NCI-H1417 (cell line): ENCODE measurements around the gene PSMC2.
A peak's percentile ranks its signal among the peaks of the same experiment; 100 is the strongest.

Experiments used
- DNase-seq, 3 experiments: peaks; one replicate each; lab custom pipeline; 2025; lab: John Stamatoyannopoulos, UW

Gene PSMC2

DNA sequence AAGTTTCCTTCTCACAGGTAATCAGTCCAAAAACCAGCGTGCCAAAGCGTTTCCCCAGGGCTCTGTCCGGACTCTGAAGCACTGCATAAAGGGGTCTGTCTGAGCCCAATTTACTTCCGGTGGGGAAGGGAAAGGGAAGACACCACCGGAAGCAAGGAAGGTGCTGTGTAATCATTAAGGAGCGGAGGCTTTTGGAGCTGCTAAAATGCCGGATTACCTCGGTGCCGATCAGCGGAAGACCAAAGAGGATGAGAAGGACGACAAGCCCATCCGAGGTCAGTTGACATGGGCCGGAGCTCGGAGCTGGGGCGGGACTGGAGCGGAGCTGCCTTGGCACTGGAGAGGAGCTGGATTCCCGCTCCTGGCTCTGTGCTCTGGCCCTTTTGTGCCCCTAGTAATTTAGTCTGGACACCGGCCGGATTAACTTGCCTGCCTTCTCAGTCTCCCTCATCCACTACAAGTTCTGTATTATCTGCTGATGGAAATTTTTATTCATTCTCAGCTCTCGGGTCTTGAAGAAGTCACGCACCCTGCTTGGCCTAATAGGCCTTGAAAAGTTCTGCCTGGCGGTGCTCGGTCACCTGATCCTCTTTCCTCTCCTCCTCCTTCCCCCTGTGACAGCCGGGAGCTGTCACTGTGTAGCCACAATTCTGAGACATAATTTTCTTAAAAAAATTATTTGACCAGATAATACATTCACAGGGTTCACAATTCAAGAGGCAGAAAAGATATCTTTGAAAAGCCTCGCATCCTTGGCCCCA lies at the start of gene PSMC2:
Gene PSMC2, plus strand, starts transcription at position 137 of the 761 bp plus-strand sequence. Its CDS starts 69 bp downstream, at position 206.
- peak; percentile 89 to 97 (median 92) for DNase-seq

GRCh38 chr7:103297837-103298179 lies 49.6 kb upstream of the PSMC2 start:
- no peak for DNase-seq

GRCh38 chr7:103299660-103300059 lies 47.8 kb upstream of the PSMC2 start:
- no peak for DNase-seq

GRCh38 chr7:103301441-103301840 lies 46.0 kb upstream of the PSMC2 start:
- no peak for DNase-seq

DNA sequence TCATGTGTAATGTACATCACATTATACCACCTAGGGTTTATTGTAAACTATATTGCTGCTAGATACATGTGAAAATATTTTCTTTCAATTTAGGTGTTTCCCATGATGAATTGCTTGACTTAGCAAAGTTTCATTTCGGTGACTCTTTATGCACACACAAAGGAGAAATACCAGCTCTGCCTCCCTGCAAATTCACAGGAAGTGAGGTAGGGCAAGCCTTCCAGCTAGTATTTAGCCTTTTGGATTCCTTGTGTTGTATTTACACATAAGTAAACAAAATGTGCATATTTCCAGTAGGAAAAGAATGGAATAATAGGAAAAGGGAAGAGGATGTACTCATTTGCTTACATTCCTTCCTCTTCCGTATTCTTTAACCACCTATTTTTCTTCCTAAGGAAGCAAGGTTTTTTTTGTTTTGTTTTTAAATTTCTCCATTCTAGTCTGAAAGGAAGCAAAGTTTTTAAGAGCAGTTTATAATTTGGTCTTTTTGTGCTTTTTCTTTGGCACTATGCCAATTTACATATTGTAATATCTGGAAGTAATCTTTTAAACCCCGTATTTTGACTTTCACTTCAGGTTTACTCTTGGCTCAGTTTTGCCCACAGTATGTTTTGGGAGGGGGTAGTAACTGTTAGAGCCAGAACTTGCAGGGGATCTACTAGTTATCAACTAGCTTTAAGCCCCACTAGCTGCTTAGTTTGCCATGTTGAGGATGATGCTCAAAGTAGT lies 39.8 kb upstream of the PSMC2 start:
- no peak for DNase-seq

- no peak for DNase-seq
Observed at GRCh38 chr7:103314852-103315251, 32.6 kb upstream of the PSMC2 start.

DNA sequence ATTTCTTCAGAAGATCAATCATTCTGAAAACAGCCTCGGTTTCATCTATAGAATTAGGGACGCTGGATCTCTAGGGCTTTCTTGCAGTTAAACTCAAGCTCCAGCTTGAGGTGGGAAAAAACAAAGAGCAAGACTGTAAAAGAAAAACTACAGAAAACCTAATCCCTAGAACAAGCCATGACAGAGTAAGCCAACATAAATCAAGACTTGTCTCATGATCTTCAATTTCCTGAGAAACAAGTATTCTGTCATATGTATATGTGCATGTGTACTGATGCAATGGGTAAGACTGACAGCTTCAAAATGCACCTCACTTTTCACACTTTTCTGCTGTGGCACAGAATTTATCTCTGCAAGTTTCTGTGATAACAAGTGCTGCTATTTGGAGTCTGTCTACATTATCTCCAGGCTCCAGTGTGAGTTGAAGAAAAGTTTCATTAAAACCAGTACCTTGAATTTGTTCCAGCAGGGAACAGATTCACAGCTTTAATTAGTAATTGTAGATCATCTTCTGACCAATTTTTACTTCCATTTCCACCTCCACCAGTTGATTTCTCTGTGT lies 31.0 kb upstream of the PSMC2 start:
- no peak for DNase-seq

- DNase-seq = no peak
Observed at GRCh38 chr7:103317009-103317408, 30.4 kb upstream of the PSMC2 start.

- DNase-seq = no peak
Observed at GRCh38 chr7:103325744-103326143, 21.7 kb upstream of the PSMC2 start.

DNA sequence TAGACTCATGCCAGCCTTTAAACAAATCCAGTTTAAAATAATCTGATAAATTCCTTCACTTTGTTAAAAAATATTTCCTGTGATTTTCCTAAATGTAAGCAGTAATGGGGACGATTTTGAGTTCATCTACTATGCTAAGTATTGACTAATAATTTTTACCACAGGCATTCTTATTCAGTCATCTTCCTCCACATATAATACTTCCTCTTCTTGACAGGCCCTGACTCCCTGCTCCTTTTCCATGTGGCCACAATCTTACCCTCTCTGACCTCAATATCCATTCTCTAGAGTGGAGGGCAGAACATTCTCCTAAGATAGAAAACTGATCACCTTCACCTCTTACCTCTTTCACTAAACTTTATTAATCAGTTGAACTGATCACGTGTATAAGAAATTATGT lies 10.7 kb upstream of the PSMC2 start:
- DNase-seq = no peak

GRCh38 chr7:103338864-103339263 lies 8.6 kb upstream of the PSMC2 start:
- no peak for DNase-seq

DNA sequence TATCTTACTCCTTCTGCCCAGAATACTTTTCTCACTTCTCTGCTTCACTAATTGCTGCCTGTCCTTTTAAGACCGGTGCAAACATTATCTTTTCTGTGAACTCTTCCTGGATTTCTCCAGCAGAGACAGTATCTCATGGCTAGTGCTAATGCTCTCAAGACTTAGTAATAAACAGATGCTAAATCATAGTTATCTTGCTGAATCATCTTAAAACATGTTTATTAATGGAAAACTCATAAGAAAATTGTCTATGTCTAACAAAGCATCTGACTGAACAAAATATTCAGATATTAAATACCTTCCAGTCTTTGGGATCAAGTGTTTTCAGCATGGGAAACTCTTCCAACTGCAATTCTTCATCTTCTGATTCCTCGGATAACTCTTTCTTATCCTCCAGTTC lies 6.0 kb upstream of the PSMC2 start:
- no peak for DNase-seq

- no peak for DNase-seq
Observed at GRCh38 chr7:103343332-103343731, 4.1 kb upstream of the PSMC2 start.

DNA sequence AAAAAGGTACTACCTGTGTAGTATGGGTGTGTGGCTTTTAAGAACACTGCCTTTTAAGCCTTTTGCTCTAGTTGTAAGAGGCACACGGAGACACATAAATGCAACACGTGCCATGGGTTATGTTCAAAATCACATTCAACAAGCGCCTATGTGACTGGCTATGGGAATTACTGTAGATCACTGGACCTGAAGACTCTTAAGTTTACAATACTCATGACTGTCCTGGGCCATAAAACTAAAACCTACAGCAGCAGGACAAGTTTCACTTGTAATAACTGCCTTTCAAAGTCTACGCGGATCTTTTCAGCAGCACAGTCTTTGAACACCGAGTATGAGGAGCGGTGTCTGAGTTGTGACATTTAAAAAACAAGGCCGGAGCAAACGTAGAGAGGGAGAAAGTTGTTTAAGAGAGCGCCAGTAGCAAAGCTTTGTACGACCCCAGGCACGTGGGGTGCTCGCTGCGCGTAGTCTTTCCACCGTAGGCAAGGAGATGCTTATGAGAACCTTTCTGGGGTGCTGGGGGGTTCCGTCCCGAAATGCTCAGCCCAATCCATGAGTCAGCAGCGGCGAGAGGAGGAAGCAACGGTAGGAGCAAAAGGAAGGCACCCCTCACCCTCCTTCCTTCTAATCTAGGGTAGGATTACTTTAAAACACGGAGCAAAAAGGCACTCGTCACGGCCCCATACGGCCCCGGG lies 3.5 kb upstream of the PSMC2 start:
- DNase-seq = peak in 2 of 3 experiments; percentile 50 to 76

DNA sequence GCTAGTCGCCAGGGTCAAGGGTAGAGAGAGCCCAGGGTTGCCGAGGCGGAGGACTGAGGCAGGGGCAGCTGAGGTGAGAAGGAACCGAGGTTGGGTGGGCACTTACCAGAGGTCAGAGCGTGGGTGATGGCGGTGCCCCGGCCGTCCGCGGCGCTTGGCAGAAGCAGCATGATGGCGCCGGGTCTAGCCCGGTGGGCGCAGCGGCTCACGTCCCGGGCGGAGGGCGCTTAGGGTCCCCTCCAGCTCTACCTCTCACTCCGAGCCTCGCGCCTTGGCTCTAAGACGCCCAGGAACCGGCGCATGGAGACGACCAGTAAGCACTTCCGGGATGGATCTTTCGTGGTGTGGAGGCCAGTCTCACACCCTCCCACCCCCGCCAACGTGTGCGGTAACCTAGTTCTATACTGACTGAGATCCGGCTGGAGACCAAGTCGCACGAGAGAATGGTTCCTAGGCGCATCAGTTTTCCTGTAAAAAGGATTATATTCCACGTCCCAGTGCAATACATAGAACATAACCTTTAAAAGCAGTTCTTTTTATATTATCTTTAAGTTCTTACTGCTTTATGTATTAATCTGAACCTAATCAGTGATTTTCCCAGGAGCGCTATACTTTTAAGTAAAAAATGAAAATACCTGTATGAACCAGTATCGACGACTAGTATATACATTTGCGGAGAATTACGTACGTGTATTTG lies 2.8 kb upstream of the PSMC2 start, which contains the start of gene DNAJC2:
Gene DNAJC2, minus strand, starts transcription at position 315 of the 697 bp plus-strand sequence. Its CDS starts 145 bp downstream, at position 170.
- DNase-seq = peak; percentile 94 to 97 (median 95)

DNA sequence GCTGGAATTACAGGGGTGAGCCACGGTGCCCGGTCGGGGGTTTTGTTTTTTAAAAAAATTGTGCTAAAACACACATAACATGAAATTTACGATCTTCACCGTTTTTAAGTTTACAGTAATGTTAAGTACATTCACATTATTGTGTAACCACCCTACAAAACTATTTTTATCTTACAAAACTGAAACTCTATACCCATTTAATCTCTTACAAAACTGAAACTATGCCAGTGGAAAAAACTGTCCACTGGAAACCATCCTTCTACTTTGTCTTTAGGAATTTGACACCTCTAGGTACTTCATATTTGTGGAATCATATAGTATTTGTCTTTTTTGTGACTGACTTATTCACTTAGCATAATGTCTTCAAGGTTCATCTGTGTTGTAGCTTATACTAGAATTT lies 1.0 kb upstream of the PSMC2 start:
- DNase-seq = no peak

- DNase-seq = no peak
Observed at GRCh38 chr7:103348452-103348851, 1.0 kb downstream of the PSMC2 start.

DNA sequence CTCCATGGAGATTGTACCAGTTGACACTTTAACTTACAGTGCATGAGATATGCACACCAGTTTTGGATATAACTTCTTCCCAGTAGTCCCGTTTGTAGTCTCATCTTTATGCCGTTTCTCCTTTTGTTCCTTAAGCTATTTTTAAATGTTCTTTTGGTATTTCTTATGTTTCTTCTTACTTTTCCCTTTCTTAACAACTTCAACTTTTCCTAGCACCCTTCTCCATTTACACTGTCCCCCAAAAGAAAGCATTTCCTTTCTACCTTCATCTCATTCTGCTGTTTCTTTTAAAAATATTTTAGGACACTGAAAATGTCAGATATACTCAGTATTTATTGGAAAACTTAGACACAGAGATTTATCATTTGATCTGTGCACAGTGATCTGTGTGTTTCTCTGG lies 1.5 kb downstream of the PSMC2 start:
- no peak for DNase-seq

DNA sequence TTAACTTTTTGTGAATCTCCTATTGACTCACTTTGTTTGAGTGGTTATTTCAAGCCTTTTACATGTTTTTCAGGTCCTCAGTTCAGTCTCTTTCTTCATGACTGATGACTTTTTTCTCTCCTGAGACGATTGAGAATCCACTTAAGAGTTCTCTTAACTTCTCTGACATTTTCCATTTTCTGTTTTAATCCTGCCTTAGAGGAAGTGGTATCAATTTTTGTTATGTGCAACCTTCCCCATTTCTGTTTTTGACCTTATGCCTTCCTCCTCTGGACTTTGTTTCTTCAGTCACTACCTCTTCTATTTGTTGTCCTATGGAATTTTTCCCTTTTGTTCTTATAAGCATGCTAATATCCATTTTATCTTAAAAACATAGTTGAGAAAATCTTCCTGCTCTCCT lies 2.4 kb downstream of the PSMC2 start:
- no peak for DNase-seq

DNA sequence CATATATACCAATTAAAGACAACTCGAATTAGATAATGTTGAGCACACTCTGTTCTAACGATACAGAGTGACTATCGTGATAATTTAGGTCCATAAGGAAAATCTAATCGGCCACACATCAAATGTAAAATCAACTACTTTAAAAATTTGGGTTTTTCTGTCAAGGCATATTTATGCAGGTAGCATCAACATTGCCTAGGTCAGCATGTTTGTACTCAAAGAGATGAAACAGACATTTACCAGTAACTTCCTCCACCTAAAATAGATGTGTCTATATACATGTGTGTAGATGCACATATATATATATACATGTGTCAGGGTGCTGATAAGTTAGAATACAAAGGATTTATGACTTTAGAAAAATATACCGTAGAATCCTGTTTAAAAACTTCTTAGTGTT lies 22.0 kb downstream of the PSMC2 start:
- DNase-seq = no peak

DNA sequence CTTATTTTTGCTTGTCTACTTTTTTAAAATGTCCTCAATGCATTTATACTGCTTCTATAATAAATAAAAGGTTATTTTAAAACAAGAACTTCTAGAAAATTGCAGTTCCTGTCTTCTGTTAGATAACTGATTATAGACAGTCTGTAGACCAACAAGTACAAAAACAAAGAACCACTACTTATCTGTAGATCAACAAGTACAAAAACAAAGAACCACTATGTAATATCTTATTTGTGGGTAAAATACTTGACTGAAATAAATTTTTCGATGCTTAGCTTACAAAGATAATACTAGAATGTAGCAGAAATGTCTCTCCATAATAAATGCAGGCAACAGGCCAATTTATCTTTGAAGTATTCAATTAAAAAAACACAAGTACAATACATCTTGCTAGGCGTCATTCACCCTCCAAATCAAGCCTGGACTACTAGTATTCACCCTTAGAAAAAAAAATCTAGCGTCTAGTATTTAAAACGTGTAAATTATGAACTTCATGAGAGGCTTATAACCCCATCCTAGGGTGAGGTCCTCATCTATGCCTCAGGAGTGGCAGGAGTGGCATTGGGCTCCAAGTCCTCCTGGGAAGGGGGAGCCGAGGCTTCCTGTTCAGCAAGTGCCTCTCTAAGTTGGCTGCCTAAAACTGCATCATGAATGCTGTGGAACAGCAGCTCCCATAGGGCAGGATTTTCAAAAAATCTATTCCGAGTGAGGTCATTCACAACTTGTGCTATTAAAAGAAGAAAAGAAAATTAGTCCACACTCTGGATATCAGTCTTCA lies 26.6 kb downstream of the PSMC2 start:
- no peak for DNase-seq
